GM12878 (cell line): ENCODE measurements around the gene CCDC15. TPM values are rescaled to one million over a fixed set of nuclear protein-coding genes. Genes with fewer than 3 reads are reported as not detected.

Source experiments
- CBFB ChIP-seq: IDR thresholded peaks from 2 replicates; pipeline ENCODE4 v1.6.1; 2016; ENCODE audit warnings: antibody characterized with exemption, low read depth
- EP300 ChIP-seq, 2 experiments: fragments of 150-350 bp in 1 of 2; IDR thresholded peaks; 2 replicates each; pipeline ENCODE4 v1.6.1; 2011 to 2012; ENCODE audit warnings: low read depth in 2 of 2, low read length in 2 of 2, borderline replicate concordance in 1 of 2, improper control_type of control experiment in 1 of 2, inconsistent platforms in 1 of 2; ENCODE audit not compliant: control insufficient read depth in 1 of 2
- HCFC1 ChIP-seq: fragments of 150-350 bp; IDR thresholded peaks from 2 replicates; pipeline ENCODE4 v1.6.1; 2014; ENCODE audit warnings: low read length
- PAX5 ChIP-seq: IDR thresholded peaks from 2 replicates; pipeline ENCODE4 v1.6.1; 2011; ENCODE audit warnings: low read depth, low read length, borderline replicate concordance
- RB1 ChIP-seq: fragments of 450-650 bp; formaldehyde crosslinking; IDR thresholded peaks from 2 replicates; pipeline ENCODE4 v1.6.1; 2017; ENCODE audit warnings: mild to moderate bottlenecking, borderline replicate concordance
- RCOR1 ChIP-seq: conservative IDR thresholded peaks from 2 replicates; pipeline ENCODE4 v1.6.1; 2012; ENCODE audit warnings: low read depth, low read length, improper control_type of control experiment
- RELA ChIP-seq: fragments of 450-650 bp; IDR thresholded peaks from 2 replicates; pipeline ENCODE4 v1.8.0; 2014; ENCODE audit warnings: borderline replicate concordance; ENCODE audit not compliant: partially characterized antibody
- SRF ChIP-seq, 2 experiments: IDR thresholded peaks; 2 replicates each; pipeline ENCODE4 v1.6.1; 2011; ENCODE audit warnings: low read depth in 2 of 2, low read length in 2 of 2, mild to moderate bottlenecking in 1 of 2, moderate library complexity in 1 of 2
- USF2 ChIP-seq: IDR thresholded peaks from 2 replicates; pipeline ENCODE4 v1.6.1; 2011; ENCODE audit warnings: low read depth, low read length, improper control_type of control experiment, borderline replicate concordance
- ZNF384 ChIP-seq: IDR thresholded peaks from 2 replicates; pipeline ENCODE4 v1.6.1; 2012; ENCODE audit warnings: low read depth, mild to moderate bottlenecking, low read length, improper control_type of control experiment, borderline replicate concordance
- ZNF592 ChIP-seq: fragments of 450-650 bp; IDR thresholded peaks from 2 replicates; pipeline ENCODE4 v1.6.1; 2017; ENCODE audit warnings: mild to moderate bottlenecking, moderate library complexity
- ZSCAN29 ChIP-seq: fragments of 450-650 bp; IDR thresholded peaks from 2 replicates; pipeline ENCODE4 v1.6.1; 2017; ENCODE audit warnings: mild to moderate bottlenecking, moderate library complexity
- polyA plus RNA-seq, 11 experiments: library from polyadenylated mRNA; depleted of rRNA in 4 of 11; unstranded in 6 of 11; stranded (reverse) in 5 of 11; fragments of >200 nt; fragmentation: Nextera tagmentation in 4 of 11; fragmentation: Illumina TruSeq in 1 of 11; extraction: Ambion mirVana in 4 of 11; extraction: Trizol in 1 of 11; gene quantifications; 1 replicate in 1 of 11; 2 replicates in 10 of 11; pipeline versions ENCODE4 v1.2.1 to v1.2.3, GENCODE V29; 2011 to 2016; ENCODE audit warnings: inconsistent platforms in 2 of 11, missing spikeins in 2 of 11, low read depth in 1 of 11
- total RNA-seq, 4 experiments: library from RNA; depleted of rRNA in 3 of 4; stranded (reverse); fragments of >200 nt in 3 of 4; fragmentation: Illumina TruSeq in 1 of 4; extraction: Trizol in 1 of 4; gene quantifications; 2 replicates each; pipeline versions ENCODE4 v1.2.1 to v1.2.3, GENCODE V29; 2013 to 2021
- TF ChIP-seq, protein P1 (sequence below): IDR thresholded peaks from 2 replicates; pipeline ENCODE4 v1.6.1; 2011; ENCODE audit warnings: borderline replicate concordance, low read depth, mild to moderate bottlenecking, moderate library complexity, mixed read lengths, low read length; ENCODE audit not compliant: insufficient read depth; ENCODE audit errors: extremely low read length
- TF ChIP-seq, protein P2 (sequence below): fragments of 450-650 bp; IDR thresholded peaks from 2 replicates; pipeline ENCODE4 v1.6.1; 2016; ENCODE audit warnings: mild to moderate bottlenecking
- TF ChIP-seq, protein P3 (sequence below): fragments of 150-350 bp; IDR thresholded peaks from 2 replicates; pipeline ENCODE4 v1.6.1; 2014; ENCODE audit warnings: mild to moderate bottlenecking, low read depth, low read length

Gene CCDC15
- total and polyA plus RNA-seq, 10 of the 15 experiments (the other 5 are each of a cell fraction or from before 2014, with no cell fraction given), result 2.0 to 5.3 (median 3.3) TPM

DNA sequence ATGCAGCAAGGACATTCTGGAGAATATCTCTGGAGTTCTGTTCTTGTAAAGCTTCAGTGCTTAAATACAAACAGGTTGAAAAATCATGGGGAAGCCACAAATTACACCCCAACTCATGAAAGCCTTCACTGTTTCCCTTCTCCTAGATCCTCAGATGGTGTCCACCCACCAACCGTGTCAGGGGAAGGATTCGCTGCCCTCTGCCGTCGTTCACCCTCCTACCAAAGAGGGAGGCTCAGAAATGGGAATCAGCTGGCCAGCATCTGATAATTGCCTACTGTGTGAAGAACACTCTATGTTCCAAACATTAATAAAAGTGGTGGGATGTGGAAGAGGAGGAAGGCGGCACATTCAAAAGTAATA is 10.8 kb upstream of the CCDC15 start (continued):
- TF ChIP-seq SRF (IDR thresholded peaks at IDR 0.05; ENCODE audit: low read depth in 2 of 2, low read length in 2 of 2) (no peak), ZSCAN29 (no peak), USF2 (no peak), ZNF592 (no peak), RB1 (no peak), RELA (no peak), ZNF384 (no peak), EP300 (IDR thresholded peaks at IDR 0.05; ENCODE audit: borderline replicate concordance in 1 of 2, control insufficient read depth in 1 of 2, low read depth in 2 of 2, low read length in 2 of 2) (no peak), RCOR1 (no peak), PAX5 (no peak), HCFC1 (no peak), CBFB (no peak)
- TF ChIP-seq, protein P1, sequence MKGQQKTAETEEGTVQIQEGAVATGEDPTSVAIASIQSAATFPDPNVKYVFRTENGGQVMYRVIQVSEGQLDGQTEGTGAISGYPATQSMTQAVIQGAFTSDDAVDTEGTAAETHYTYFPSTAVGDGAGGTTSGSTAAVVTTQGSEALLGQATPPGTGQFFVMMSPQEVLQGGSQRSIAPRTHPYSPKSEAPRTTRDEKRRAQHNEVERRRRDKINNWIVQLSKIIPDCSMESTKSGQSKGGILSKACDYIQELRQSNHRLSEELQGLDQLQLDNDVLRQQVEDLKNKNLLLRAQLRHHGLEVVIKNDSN, result no peak
- TF ChIP-seq, protein P2, sequence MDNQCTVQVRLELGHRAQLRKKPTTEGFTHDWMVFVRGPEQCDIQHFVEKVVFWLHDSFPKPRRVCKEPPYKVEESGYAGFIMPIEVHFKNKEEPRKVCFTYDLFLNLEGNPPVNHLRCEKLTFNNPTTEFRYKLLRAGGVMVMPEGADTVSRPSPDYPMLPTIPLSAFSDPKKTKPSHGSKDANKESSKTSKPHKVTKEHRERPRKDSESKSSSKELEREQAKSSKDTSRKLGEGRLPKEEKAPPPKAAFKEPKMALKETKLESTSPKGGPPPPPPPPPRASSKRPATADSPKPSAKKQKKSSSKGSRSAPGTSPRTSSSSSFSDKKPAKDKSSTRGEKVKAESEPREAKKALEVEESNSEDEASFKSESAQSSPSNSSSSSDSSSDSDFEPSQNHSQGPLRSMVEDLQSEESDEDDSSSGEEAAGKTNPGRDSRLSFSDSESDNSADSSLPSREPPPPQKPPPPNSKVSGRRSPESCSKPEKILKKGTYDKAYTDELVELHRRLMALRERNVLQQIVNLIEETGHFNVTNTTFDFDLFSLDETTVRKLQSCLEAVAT, result no peak
- TF ChIP-seq, protein P3, sequence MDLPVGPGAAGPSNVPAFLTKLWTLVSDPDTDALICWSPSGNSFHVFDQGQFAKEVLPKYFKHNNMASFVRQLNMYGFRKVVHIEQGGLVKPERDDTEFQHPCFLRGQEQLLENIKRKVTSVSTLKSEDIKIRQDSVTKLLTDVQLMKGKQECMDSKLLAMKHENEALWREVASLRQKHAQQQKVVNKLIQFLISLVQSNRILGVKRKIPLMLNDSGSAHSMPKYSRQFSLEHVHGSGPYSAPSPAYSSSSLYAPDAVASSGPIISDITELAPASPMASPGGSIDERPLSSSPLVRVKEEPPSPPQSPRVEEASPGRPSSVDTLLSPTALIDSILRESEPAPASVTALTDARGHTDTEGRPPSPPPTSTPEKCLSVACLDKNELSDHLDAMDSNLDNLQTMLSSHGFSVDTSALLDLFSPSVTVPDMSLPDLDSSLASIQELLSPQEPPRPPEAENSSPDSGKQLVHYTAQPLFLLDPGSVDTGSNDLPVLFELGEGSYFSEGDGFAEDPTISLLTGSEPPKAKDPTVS, result no peak
